ENCODE data around the gene SERPINE1. TPM values are rescaled to one million over a fixed set of nuclear protein-coding genes. Genes with fewer than 3 reads are reported as not detected.

Gene SERPINE1
- total RNA-seq (2021; ENCODE audit: unreplicated experiment) (370 TPM), Bru-seq, nascent RNA (percentile 99 among the genes with signal in this experiment), BruChase-seq, experiment 1, labeled RNA remaining after a 2-hour chase (percentile 99 among the genes with signal in this experiment), BruChase-seq, experiment 2, labeled RNA remaining after a 6-hour chase (percentile 100 among the genes with signal in this experiment)
- polyA plus RNA-seq (2012; ENCODE audit: insufficient read length) = 482 TPM
- long read RNA-seq, transcript SERPINE1-201 (9 exons, 3,190 nt) = major isoform, 150 of 828 reads
- long read RNA-seq, partial matches to known transcripts = 394 of 828 reads
- long read RNA-seq, other reads (novel, unspliced or antisense) = 284 of 828 reads

DNA sequence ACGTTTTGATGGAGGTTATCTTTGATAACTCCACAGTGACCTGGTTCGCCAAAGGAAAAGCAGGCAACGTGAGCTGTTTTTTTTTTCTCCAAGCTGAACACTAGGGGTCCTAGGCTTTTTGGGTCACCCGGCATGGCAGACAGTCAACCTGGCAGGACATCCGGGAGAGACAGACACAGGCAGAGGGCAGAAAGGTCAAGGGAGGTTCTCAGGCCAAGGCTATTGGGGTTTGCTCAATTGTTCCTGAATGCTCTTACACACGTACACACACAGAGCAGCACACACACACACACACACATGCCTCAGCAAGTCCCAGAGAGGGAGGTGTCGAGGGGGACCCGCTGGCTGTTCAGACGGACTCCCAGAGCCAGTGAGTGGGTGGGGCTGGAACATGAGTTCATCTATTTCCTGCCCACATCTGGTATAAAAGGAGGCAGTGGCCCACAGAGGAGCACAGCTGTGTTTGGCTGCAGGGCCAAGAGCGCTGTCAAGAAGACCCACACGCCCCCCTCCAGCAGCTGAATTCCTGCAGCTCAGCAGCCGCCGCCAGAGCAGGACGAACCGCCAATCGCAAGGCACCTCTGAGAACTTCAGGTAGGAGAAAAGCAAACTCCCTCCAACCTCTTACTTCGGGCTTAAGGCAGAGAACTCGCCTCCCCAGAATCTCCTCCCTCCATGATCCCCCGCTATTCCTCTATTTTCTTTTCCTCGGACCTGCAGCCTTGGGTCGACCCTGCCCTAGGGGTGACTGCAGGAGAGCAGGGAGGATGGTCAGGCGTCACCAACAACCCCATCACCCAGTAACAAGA, at the start of gene SERPINE1:
Gene SERPINE1 (plus strand): TSS at position 454 of the 809 bp plus-strand sequence. CDS start 1,290 bp downstream, outside the sequence.
- no TSS peak for BruUV-seq (replicated peaks)
- H3K4me1 ChIP-seq (ENCODE audit: control insufficient read depth, insufficient read depth, low read length) = peaks cover 60% of the 10 kb centered on the region
- peak; percentile 92 for TF ChIP-seq POLR2AphosphoS5 (IDR thresholded peaks at IDR 0.05; ENCODE audit: low read depth, low read length)
- TF ChIP-seq SIN3A (IDR thresholded peaks at IDR 0.05; ENCODE audit: borderline replicate concordance, insufficient read depth, low read depth, low read length) = peak; percentile 98
- TF ChIP-seq, protein P1, sequence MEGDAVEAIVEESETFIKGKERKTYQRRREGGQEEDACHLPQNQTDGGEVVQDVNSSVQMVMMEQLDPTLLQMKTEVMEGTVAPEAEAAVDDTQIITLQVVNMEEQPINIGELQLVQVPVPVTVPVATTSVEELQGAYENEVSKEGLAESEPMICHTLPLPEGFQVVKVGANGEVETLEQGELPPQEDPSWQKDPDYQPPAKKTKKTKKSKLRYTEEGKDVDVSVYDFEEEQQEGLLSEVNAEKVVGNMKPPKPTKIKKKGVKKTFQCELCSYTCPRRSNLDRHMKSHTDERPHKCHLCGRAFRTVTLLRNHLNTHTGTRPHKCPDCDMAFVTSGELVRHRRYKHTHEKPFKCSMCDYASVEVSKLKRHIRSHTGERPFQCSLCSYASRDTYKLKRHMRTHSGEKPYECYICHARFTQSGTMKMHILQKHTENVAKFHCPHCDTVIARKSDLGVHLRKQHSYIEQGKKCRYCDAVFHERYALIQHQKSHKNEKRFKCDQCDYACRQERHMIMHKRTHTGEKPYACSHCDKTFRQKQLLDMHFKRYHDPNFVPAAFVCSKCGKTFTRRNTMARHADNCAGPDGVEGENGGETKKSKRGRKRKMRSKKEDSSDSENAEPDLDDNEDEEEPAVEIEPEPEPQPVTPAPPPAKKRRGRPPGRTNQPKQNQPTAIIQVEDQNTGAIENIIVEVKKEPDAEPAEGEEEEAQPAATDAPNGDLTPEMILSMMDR (IDR thresholded peaks at IDR 0.05) = no peak

DNA sequence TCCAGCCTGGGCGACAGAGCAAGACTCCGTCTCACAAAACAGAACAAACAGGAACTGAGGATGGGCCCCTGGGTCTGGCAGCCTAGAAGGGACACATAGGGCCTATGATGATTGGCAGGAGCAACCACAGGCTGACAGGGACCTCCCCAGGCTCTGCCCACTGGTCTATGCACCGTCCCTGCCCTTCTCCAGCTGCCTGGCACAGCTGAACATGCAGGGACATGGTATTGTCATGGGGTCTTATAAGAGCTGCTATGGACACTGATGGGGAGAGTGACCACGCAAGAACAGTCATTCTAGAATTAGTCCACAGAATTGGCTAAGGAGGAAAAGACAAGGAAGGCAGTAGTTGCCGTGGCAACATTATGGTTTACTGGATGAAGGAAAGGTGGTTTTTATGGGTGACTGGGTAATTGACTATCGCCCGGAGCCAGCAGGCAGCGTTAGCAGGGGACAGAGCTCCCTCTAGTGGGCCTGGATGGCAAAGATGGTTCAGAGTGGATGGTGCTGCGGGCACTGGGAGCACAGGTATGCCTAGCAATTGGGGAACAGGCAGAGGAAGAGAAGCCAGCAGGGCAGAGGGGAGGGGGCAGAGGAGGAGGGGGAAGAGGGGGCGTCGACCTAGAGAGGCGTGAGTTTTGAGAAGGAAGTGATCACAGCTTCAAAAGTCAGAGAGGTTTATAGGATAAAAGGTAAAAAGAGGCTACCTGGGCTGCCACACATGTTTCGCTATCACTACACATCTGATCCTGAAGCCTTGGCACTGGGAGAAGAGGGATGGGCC, 49.4 kb upstream of the SERPINE1 start:
- Histone ChIP-seq H3K4me1 (ENCODE audit: control insufficient read depth, insufficient read depth, low read length) (peaks cover 3% of the 10 kb centered on the region; the same call in 1 of the 2 replicates), H3K27me3 (ENCODE audit: control insufficient read depth, insufficient read depth, low read length) (no peaks in the 10 kb centered on the region), H3K9me3 (ENCODE audit: control insufficient read depth, insufficient read depth, low read depth, low read length) (no peaks in the 10 kb centered on the region), H3K36me3 (ENCODE audit: control insufficient read depth, insufficient read depth, low read length) (no peaks in the 10 kb centered on the region), H3K27ac (ENCODE audit: low read length) (no peak overlapping the region; the same call in 1 of the 2 replicates), H3K4me3 (ENCODE audit: low read depth in 2 of 2, low read length in 2 of 2) (no peak overlapping the region)
- in situ Hi-C loops (cut with HindIII; ENCODE audit: low pct_unique_long_range_greater_than_20kb, low sequenced_read_pairs) (no loop called here), intact Hi-C loops (cut with micrococcal nuclease; ENCODE audit: unreplicated experiment) (loop anchor here (5.0 kb wide), 1 partner anchor 180 kb away; the partner anchor contains the start of gene ACHE)
- TF ChIP-seq POLR2AphosphoS5 (IDR thresholded peaks at IDR 0.05; ENCODE audit: low read depth, low read length) (no peak), TCF7L2 (IDR thresholded peaks at IDR 0.05; ENCODE audit: low read depth, low read length) (no peak), SIN3A (IDR thresholded peaks at IDR 0.05; ENCODE audit: borderline replicate concordance, insufficient read depth, low read depth, low read length) (no peak)
- TF ChIP-seq, protein P1 (IDR thresholded peaks at IDR 0.05) = peak; percentile 97
- TF ChIP-seq, protein P2, sequence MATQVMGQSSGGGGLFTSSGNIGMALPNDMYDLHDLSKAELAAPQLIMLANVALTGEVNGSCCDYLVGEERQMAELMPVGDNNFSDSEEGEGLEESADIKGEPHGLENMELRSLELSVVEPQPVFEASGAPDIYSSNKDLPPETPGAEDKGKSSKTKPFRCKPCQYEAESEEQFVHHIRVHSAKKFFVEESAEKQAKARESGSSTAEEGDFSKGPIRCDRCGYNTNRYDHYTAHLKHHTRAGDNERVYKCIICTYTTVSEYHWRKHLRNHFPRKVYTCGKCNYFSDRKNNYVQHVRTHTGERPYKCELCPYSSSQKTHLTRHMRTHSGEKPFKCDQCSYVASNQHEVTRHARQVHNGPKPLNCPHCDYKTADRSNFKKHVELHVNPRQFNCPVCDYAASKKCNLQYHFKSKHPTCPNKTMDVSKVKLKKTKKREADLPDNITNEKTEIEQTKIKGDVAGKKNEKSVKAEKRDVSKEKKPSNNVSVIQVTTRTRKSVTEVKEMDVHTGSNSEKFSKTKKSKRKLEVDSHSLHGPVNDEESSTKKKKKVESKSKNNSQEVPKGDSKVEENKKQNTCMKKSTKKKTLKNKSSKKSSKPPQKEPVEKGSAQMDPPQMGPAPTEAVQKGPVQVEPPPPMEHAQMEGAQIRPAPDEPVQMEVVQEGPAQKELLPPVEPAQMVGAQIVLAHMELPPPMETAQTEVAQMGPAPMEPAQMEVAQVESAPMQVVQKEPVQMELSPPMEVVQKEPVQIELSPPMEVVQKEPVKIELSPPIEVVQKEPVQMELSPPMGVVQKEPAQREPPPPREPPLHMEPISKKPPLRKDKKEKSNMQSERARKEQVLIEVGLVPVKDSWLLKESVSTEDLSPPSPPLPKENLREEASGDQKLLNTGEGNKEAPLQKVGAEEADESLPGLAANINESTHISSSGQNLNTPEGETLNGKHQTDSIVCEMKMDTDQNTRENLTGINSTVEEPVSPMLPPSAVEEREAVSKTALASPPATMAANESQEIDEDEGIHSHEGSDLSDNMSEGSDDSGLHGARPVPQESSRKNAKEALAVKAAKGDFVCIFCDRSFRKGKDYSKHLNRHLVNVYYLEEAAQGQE (IDR thresholded peaks at IDR 0.05; ENCODE audit: insufficient read depth in 1 of 2, low read depth in 2 of 2, low read length in 1 of 2) = no peak
- DNase-seq (ENCODE audit: low read depth, low spot score) = no peak
- ATAC-seq = peak; percentile 99
- BruUV-seq (replicated peaks) = no TSS peak
- CTCF ChIA-PET = interaction anchor here (0.5 to 1.1 kb wide), 8 partner anchors 9 to 532 kb away, joined by 3 to 17 read pairs (median 8); no protein-coding TSS in a partner anchor
- POLR2A ChIA-PET = no interaction called here

More for the DNA sequence above, at the start of gene SERPINE1:
- H3K27me3 ChIP-seq (ENCODE audit: control insufficient read depth, insufficient read depth, low read length) = no peaks in the 10 kb centered on the region
- H3K27ac ChIP-seq (ENCODE audit: low read length) = peak within 1 kb of the TSS; percentile 98
- intact Hi-C loops (cut with micrococcal nuclease; ENCODE audit: unreplicated experiment) (no loop called here), in situ Hi-C loops (cut with HindIII; ENCODE audit: low pct_unique_long_range_greater_than_20kb, low sequenced_read_pairs) (no loop called here)
- ChIA-PET POLR2A (interaction anchor here (0.6 to 0.7 kb wide), 2 partner anchors 29 to 685 kb away, joined by 4 to 6 read pairs; no protein-coding TSS in a partner anchor), CTCF (interaction anchor here (0.5 to 1.1 kb wide), 3 partner anchors 9 to 17 kb away, joined by 4 to 5 read pairs (median 5); no protein-coding TSS in a partner anchor)
- H3K36me3 ChIP-seq (ENCODE audit: control insufficient read depth, insufficient read depth, low read length) = no peaks in the 10 kb centered on the region
- peak; percentile 75 for ATAC-seq
- peak; percentile 97 for DNase-seq (ENCODE audit: low read depth, low spot score)
- H3K4me3 ChIP-seq (ENCODE audit: low read depth in 2 of 2, low read length in 2 of 2) = peak within 1 kb of the TSS; percentile 51 to 90
- H3K9me3 ChIP-seq (ENCODE audit: control insufficient read depth, insufficient read depth, low read depth, low read length) = no peaks in the 10 kb centered on the region
